GM18868 (cell line): Measurements from ENCODE around the gene BTBD9.
A peak's percentile ranks its signal among the peaks of the same experiment; 100 is the strongest.

Experiments used
- ATAC-seq: cut with Tn5 transposase; IDR thresholded peaks from one replicate; pipeline ENCODE4 v1.9.1; 2021; ENCODE audit warnings: mild to moderate bottlenecking, moderate library complexity; ENCODE audit not compliant: unreplicated experiment

Gene BTBD9

GRCh38 chr6:38603496-38603895, 36.2 kb downstream of the BTBD9 start:
- no peak for ATAC-seq

- no peak for ATAC-seq
Observed at GRCh38 chr6:38599966-38600550, 39.7 kb downstream of the BTBD9 start.

- no peak for ATAC-seq
Observed at GRCh38 chr6:38599261-38599660, 40.5 kb downstream of the BTBD9 start.

GRCh38 chr6:38593998-38594665, 45.6 kb downstream of the BTBD9 start:
- ATAC-seq: no peak

GRCh38 chr6:38593409-38593808, 46.3 kb downstream of the BTBD9 start:
- ATAC-seq: no peak

GRCh38 chr6:38591439-38591838, 48.3 kb downstream of the BTBD9 start:
- no peak for ATAC-seq

GRCh38 chr6:38589367-38589720, 50.4 kb downstream of the BTBD9 start:
- ATAC-seq: no peak

GRCh38 chr6:38588631-38589366, 50.9 kb downstream of the BTBD9 start:
- ATAC-seq: no peak

GRCh38 chr6:38587766-38588362, 51.9 kb downstream of the BTBD9 start:
- no peak for ATAC-seq

GRCh38 chr6:38586992-38587391, 52.7 kb downstream of the BTBD9 start:
- ATAC-seq: no peak

GRCh38 chr6:38584731-38585130, 55.0 kb downstream of the BTBD9 start:
- no peak for ATAC-seq

GRCh38 chr6:38583523-38583922, 56.2 kb downstream of the BTBD9 start:
- ATAC-seq: no peak

- no peak for ATAC-seq
Observed at GRCh38 chr6:38580030-38580429, 59.7 kb downstream of the BTBD9 start.

GRCh38 chr6:38579010-38579628, 60.6 kb downstream of the BTBD9 start:
- no peak for ATAC-seq

- no peak for ATAC-seq
Observed at GRCh38 chr6:38578075-38578474, 61.7 kb downstream of the BTBD9 start.

GRCh38 chr6:38577492-38577891, 62.2 kb downstream of the BTBD9 start:
- no peak for ATAC-seq

GRCh38 chr6:38573801-38574395, 65.8 kb downstream of the BTBD9 start:
- ATAC-seq: no peak

GRCh38 chr6:38572186-38572813, 67.4 kb downstream of the BTBD9 start:
- ATAC-seq: peak; percentile 88

- no peak for ATAC-seq
Observed at GRCh38 chr6:38571721-38572120, 68.0 kb downstream of the BTBD9 start.

GRCh38 chr6:38570750-38571149, 69.0 kb downstream of the BTBD9 start:
- ATAC-seq: no peak

GRCh38 chr6:38567436-38567835, 72.3 kb downstream of the BTBD9 start:
- no peak for ATAC-seq
